ENCODE results near the gene FGB. TPM values are rescaled to one million over a fixed set of nuclear protein-coding genes. Genes with fewer than 3 reads are reported as not detected.

FGB gene
- total and polyA plus RNA-seq, 2 donors (not counting 1 experiment from before 2014, with no cell fraction given) = not detected

DNA sequence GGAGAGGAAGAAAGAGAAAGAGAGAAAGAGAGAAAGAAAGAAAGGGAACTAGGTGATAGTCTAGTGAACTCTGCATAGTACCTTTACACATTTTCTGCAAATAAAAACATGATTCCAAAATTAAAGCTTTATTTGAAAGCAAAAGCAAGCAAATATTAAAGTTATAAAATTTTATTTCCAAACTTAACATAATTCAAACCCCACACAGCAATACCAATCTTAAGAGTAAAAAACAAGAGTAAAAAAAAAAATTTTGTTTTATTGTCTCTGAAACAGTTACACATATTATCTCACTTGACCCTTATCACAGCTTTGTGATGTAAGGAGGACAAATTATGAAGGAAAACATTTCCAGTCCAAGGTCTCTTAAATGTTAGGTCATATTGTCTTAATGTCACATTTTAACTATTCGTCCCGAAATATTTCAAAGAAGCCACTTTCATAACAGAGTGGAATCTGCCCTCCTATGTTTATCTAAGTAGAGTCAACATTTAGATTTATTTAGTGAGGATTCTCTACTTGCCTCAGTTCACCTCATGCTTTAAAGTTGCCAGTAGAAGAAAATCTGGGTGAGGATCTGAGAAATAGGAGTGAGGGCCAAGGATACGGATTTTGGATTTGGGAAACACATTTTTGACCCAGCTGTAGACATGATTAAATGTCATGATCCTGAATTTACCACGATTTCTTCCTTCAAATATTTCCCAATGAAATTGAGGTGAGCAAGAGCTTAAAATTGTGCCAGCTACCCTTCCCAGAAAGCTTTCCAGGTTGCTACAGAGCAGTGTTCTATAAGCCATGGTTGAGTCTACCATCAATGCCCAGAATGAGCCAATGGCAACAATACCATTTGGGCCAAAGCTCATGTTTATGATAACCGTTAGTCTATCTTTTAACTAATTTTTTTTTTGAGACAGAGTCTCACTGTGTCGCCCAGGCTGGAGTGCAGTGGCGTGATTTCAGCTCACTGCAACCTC is 35.3 kb downstream of the FGB start:
- no peaks in the 10 kb centered on the region for H3K9me3 Mint-ChIP-seq (ENCODE audit: insufficient read depth)
- Histone ChIP-seq H3K4me2 (replicated peaks; ENCODE audit: low read depth, low read length, poor library complexity, severe bottlenecking) (no peak overlapping the region), H3K4me1 (ENCODE audit: control insufficient read depth in 2 of 2, insufficient read depth in 2 of 2, low read length in 2 of 2) (no peaks in the 10 kb centered on the region), H3K27me3 (replicated peaks in 1 of 4; ENCODE audit: control extremely low read depth in 1 of 4, control insufficient read depth in 3 of 4, insufficient read depth in 4 of 4, low read length in 3 of 4) (peaks cover 0 to 8% (median 4%) of the 10 kb centered on the region in 4 experiments), H3K36me3 (replicated peaks in 1 of 2; ENCODE audit: control extremely low read depth in 1 of 2, control insufficient read depth in 1 of 2, extremely low read depth in 1 of 2, insufficient read depth in 2 of 2, low read length in 1 of 2) (no peaks in the 10 kb centered on the region), H3K9ac (ENCODE audit: low read length) (no peak overlapping the region), H2AFZ (ENCODE audit: insufficient read depth, low read depth, low read length, poor library complexity, severe bottlenecking) (no peak overlapping the region), H3K4me3 (ENCODE audit: control extremely low read depth in 1 of 5, extremely low read depth in 1 of 5, insufficient read depth in 1 of 5, low read depth in 2 of 5, low read length in 4 of 5) (no peak overlapping the region), H4K20me1 (ENCODE audit: control insufficient read depth, insufficient read depth, low read length, poor library complexity, severe bottlenecking) (no peaks in the 10 kb centered on the region), H3K9me3 (ENCODE audit: control extremely low read depth in 1 of 3, control insufficient read depth in 2 of 3, insufficient read depth in 1 of 3, low read length in 2 of 3) (no peaks in the 10 kb centered on the region), H3K27ac (ENCODE audit: low read length in 2 of 2) (no peak overlapping the region), H3K79me2 (ENCODE audit: control insufficient read depth, insufficient read depth, low read length) (no peaks in the 10 kb centered on the region)
- H3K4me3 Mint-ChIP-seq = no peak overlapping the region
- ATAC-seq (ENCODE audit: low read depth) (no peak), DNase-seq (no peak)
- ChIA-PET CTCF (no interaction called here), POLR2A (no interaction called here)
- no peak for TF ChIP-seq EZH2 (IDR thresholded peaks at IDR 0.05; ENCODE audit: borderline replicate concordance, insufficient read depth, low read depth, low read length, poor library complexity, severe bottlenecking)
- TF ChIP-seq, protein P1, sequence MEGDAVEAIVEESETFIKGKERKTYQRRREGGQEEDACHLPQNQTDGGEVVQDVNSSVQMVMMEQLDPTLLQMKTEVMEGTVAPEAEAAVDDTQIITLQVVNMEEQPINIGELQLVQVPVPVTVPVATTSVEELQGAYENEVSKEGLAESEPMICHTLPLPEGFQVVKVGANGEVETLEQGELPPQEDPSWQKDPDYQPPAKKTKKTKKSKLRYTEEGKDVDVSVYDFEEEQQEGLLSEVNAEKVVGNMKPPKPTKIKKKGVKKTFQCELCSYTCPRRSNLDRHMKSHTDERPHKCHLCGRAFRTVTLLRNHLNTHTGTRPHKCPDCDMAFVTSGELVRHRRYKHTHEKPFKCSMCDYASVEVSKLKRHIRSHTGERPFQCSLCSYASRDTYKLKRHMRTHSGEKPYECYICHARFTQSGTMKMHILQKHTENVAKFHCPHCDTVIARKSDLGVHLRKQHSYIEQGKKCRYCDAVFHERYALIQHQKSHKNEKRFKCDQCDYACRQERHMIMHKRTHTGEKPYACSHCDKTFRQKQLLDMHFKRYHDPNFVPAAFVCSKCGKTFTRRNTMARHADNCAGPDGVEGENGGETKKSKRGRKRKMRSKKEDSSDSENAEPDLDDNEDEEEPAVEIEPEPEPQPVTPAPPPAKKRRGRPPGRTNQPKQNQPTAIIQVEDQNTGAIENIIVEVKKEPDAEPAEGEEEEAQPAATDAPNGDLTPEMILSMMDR (IDR thresholded peaks at IDR 0.05) = no peak
- 82% methylated on average over 4 of the region's 7 CpGs for WGBS (ENCODE audit: insufficient coverage)
- peaks cover 25% of the 10 kb centered on the region for H3K27me3 Mint-ChIP-seq
- no peak overlapping the region for H3K27ac Mint-ChIP-seq
- intact Hi-C loops (cut with micrococcal nuclease) = no loop called here
- no peaks in the 10 kb centered on the region for H3K4me1 Mint-ChIP-seq

DNA sequence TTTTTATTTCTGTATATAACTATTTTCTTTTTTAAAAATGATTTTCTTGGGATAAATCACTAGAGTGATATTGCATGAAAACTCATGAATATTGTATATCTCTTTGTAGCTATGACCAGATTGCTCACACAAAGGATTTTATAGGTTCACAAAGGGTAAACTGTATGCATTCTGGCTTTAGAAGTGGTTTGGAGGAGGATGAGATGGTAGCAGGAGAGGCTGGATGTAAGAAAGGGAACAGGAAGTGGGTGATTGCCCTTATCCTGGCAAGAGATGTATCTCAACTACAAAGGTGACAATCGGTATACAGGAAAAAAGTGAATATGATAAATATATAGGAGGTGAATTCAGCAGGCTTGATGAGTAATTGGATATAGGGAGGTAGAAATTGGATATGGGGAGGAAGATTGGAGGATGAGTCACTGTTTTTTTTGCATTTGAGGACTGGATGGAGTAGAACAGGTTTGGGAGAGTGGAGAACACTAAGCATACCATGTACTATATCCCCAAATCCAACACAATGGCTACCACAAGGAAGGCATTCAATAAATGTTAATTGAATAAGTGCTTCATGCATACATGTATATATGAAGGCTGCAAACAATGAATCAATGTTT is 39.7 kb downstream of the FGB start:
- Mint-ChIP-seq H3K4me1 (no peaks in the 10 kb centered on the region), H3K27me3 (peaks cover 35% of the 10 kb centered on the region), H3K4me3 (no peak overlapping the region), H3K9me3 (ENCODE audit: insufficient read depth) (no peaks in the 10 kb centered on the region), H3K27ac (no peak overlapping the region)
- Histone ChIP-seq H3K4me3 (ENCODE audit: control extremely low read depth in 1 of 5, extremely low read depth in 1 of 5, insufficient read depth in 1 of 5, low read depth in 2 of 5, low read length in 4 of 5) (no peak overlapping the region), H3K79me2 (ENCODE audit: control insufficient read depth, insufficient read depth, low read length) (no peaks in the 10 kb centered on the region), H3K9ac (ENCODE audit: low read length) (no peak overlapping the region), H4K20me1 (ENCODE audit: control insufficient read depth, insufficient read depth, low read length, poor library complexity, severe bottlenecking) (no peaks in the 10 kb centered on the region), H3K9me3 (ENCODE audit: control extremely low read depth in 1 of 3, control insufficient read depth in 2 of 3, insufficient read depth in 1 of 3, low read length in 2 of 3) (no peaks in the 10 kb centered on the region), H3K36me3 (replicated peaks in 1 of 2; ENCODE audit: control extremely low read depth in 1 of 2, control insufficient read depth in 1 of 2, extremely low read depth in 1 of 2, insufficient read depth in 2 of 2, low read length in 1 of 2) (no peaks in the 10 kb centered on the region), H3K27me3 (replicated peaks in 1 of 4; ENCODE audit: control extremely low read depth in 1 of 4, control insufficient read depth in 3 of 4, insufficient read depth in 4 of 4, low read length in 3 of 4) (peaks cover 0 to 12% (median 4%) of the 10 kb centered on the region in 4 experiments), H3K4me1 (ENCODE audit: control insufficient read depth in 2 of 2, insufficient read depth in 2 of 2, low read length in 2 of 2) (no peaks in the 10 kb centered on the region), H2AFZ (ENCODE audit: insufficient read depth, low read depth, low read length, poor library complexity, severe bottlenecking) (no peak overlapping the region), H3K27ac (ENCODE audit: low read length in 2 of 2) (no peak overlapping the region), H3K4me2 (replicated peaks; ENCODE audit: low read depth, low read length, poor library complexity, severe bottlenecking) (no peak overlapping the region)
- CTCF ChIA-PET = no interaction called here
- POLR2A ChIA-PET = no interaction called here
- intact Hi-C loops (cut with micrococcal nuclease) = no loop called here
- DNase-seq (no peak), ATAC-seq (ENCODE audit: low read depth) (no peak)
- 43% methylated on average over 1 of the region's 1 CpG for WGBS (ENCODE audit: insufficient coverage)
- no peak for TF ChIP-seq EZH2 (IDR thresholded peaks at IDR 0.05; ENCODE audit: borderline replicate concordance, insufficient read depth, low read depth, low read length, poor library complexity, severe bottlenecking)
- TF ChIP-seq, protein P1 (IDR thresholded peaks at IDR 0.05) = no peak
